Loucy (cell line): Measurements from ENCODE around the gene HENMT1.
A peak's percentile ranks its signal among the peaks of the same experiment; 100 is the strongest.

Source experiments
- H2AFZ ChIP-seq: fragments of 200-600 bp; sonication (generic); 2 replicates; pipeline ENCODE4 v1.6.0; 2016; ENCODE audit warnings: antibody characterized with exemption, mild to moderate bottlenecking, low read length, moderate library complexity
- H3F3A ChIP-seq: fragments of 200-600 bp; 2 replicates; pipeline ENCODE4 v1.6.0; 2016; ENCODE audit warnings: antibody characterized with exemption, low read depth, mild to moderate bottlenecking
- H3K27me3 ChIP-seq: fragments of 200-600 bp; sonication (generic); 2 replicates; pipeline ENCODE4 v1.6.1; 2014; ENCODE audit warnings: low read length, mild to moderate bottlenecking; ENCODE audit not compliant: insufficient read depth, poor library complexity, severe bottlenecking
- H3K36me3 ChIP-seq: fragments of 200-600 bp; sonication (generic); 2 replicates; pipeline ENCODE4 v1.6.1; 2016; ENCODE audit warnings: low read length; ENCODE audit not compliant: insufficient read depth
- H3K4me1 ChIP-seq: fragments of 200-600 bp; sonication (generic); 2 replicates; pipeline ENCODE4 v1.5.1; 2014; ENCODE audit warnings: low read length, mild to moderate bottlenecking; ENCODE audit not compliant: insufficient read depth, poor library complexity, severe bottlenecking
- H3K4me2 ChIP-seq: fragments of 200-600 bp; sonication (generic); 2 replicates; pipeline ENCODE4 v1.6.0; 2014; ENCODE audit warnings: antibody characterized with exemption, low read length, low read depth, mild to moderate bottlenecking; ENCODE audit not compliant: poor library complexity, severe bottlenecking
- H3K4me3 ChIP-seq: fragments of 200-600 bp; sonication (generic); 2 replicates; pipeline ENCODE4 v1.5.1; 2014; ENCODE audit warnings: low read length, mild to moderate bottlenecking, mixed read lengths; ENCODE audit not compliant: poor library complexity, severe bottlenecking
- H3K79me2 ChIP-seq: fragments of 200-600 bp; sonication (generic); 2 replicates; pipeline ENCODE4 v1.6.1; 2014; ENCODE audit warnings: low read length; ENCODE audit not compliant: insufficient read depth
- H3K9ac ChIP-seq: fragments of 200-600 bp; sonication (generic); 2 replicates; pipeline ENCODE4 v1.6.0; 2014; ENCODE audit warnings: mild to moderate bottlenecking, low read depth, low read length, moderate library complexity; ENCODE audit not compliant: poor library complexity, severe bottlenecking
- H3K9me2 ChIP-seq: fragments of 200-600 bp; sonication (generic); replicated peaks from 2 replicates; pipeline ENCODE4 v1.6.1; 2016; ENCODE audit warnings: low read depth, low read length, mixed read lengths
- H3K9me3 ChIP-seq: fragments of 200-600 bp; sonication (generic); 2 replicates; pipeline ENCODE4 v1.6.1; 2014; ENCODE audit warnings: mild to moderate bottlenecking, antibody characterized with exemption, low read length, low read depth; ENCODE audit not compliant: insufficient read depth
- H4K20me1 ChIP-seq: fragments of 200-600 bp; sonication (generic); 2 replicates; pipeline ENCODE4 v1.6.0; 2014; ENCODE audit warnings: antibody characterized with exemption, low read length, mild to moderate bottlenecking; ENCODE audit not compliant: insufficient read depth, poor library complexity, severe bottlenecking
- CTCF ChIP-seq: fragments of 200-600 bp; sonication (generic); conservative IDR thresholded peaks from 2 replicates; pipeline ENCODE4 v1.5.1; 2014; ENCODE audit warnings: mild to moderate bottlenecking, antibody characterized with exemption, low read length
- EZH2phosphoT487 ChIP-seq: fragments of 200-600 bp; IDR thresholded peaks from 2 replicates; pipeline ENCODE4 v1.6.1; 2018; ENCODE audit warnings: antibody characterized with exemption, mild to moderate bottlenecking, moderate library complexity, borderline replicate concordance

HENMT1 gene

GRCh38 chr1:108653431-108654105, 7.3 kb downstream of the HENMT1 start:
- H3K4me1 ChIP-seq = peaks cover 39% of the 10 kb centered on the region
- no peaks in the 10 kb centered on the region for H3K27me3 ChIP-seq
- H3K4me2 ChIP-seq = peak overlapping the region; percentile 86
- peaks cover 34% of the 10 kb centered on the region for H3K79me2 ChIP-seq
- H4K20me1 ChIP-seq = peaks cover 15% of the 10 kb centered on the region
- peaks cover 11% of the 10 kb centered on the region for H3F3A ChIP-seq
- peaks cover 38% of the 10 kb centered on the region for H3K36me3 ChIP-seq
- peak overlapping the region; percentile 12 for H3K4me3 ChIP-seq
- no peak overlapping the region for H2AFZ ChIP-seq
- TF ChIP-seq EZH2phosphoT487 (no peak), CTCF (no peak)
- H3K9me2 ChIP-seq = no peaks in the 10 kb centered on the region
- H3K9me3 ChIP-seq = no peaks in the 10 kb centered on the region
- peak overlapping the region; percentile 15 for H3K9ac ChIP-seq

- Histone ChIP-seq H3K9ac (peak overlapping the region; percentile 87), H3K4me2 (peak overlapping the region; percentile 82)
- TF ChIP-seq EZH2phosphoT487 = no peak
- no peak for TF ChIP-seq CTCF
These were observed 14.1 kb downstream of the HENMT1 start for GRCh38 chr1:108646648-108647269.

GRCh38 chr1:108646265-108646647, 14.6 kb downstream of the HENMT1 start:
- peak overlapping the region; percentile 82 for H3K4me2 ChIP-seq
- peaks cover 26% of the 10 kb centered on the region for H3F3A ChIP-seq
- H3K9me2 ChIP-seq = no peaks in the 10 kb centered on the region
- H4K20me1 ChIP-seq = no peaks in the 10 kb centered on the region
- H3K4me1 ChIP-seq = peaks cover 44% of the 10 kb centered on the region
- no peaks in the 10 kb centered on the region; the same call in 1 of the 2 replicates for H3K79me2 ChIP-seq
- TF ChIP-seq CTCF (no peak), EZH2phosphoT487 (no peak)
- H3K4me3 ChIP-seq = peak overlapping the region; percentile 63
- H3K27me3 ChIP-seq = no peaks in the 10 kb centered on the region
- peaks cover 33% of the 10 kb centered on the region for H3K36me3 ChIP-seq
- H3K9ac ChIP-seq = peak overlapping the region; percentile 87
- H2AFZ ChIP-seq = no peak overlapping the region
- peaks cover 4% of the 10 kb centered on the region; the same call in 1 of the 2 replicates for H3K9me3 ChIP-seq

More at GRCh38 chr1:108646648-108647269, 14.1 kb downstream of the HENMT1 start:
- H3K4me3 ChIP-seq = peak overlapping the region; percentile 63
- peaks cover 4% of the 10 kb centered on the region; the same call in 1 of the 2 replicates for H3K9me3 ChIP-seq
- H3K4me1 ChIP-seq = peaks cover 44% of the 10 kb centered on the region
- H3K27me3 ChIP-seq = no peaks in the 10 kb centered on the region
- peaks cover 33% of the 10 kb centered on the region for H3K36me3 ChIP-seq
- H4K20me1 ChIP-seq = no peaks in the 10 kb centered on the region
- H3K79me2 ChIP-seq = no peaks in the 10 kb centered on the region; the same call in 1 of the 2 replicates
- H2AFZ ChIP-seq = no peak overlapping the region
- no peaks in the 10 kb centered on the region for H3K9me2 ChIP-seq
- peaks cover 26% of the 10 kb centered on the region for H3F3A ChIP-seq
